GM20431 (cell line): ENCODE results near the gene CADPS2.

ENCODE experiments used
- in situ Hi-C: fragments of 300-500 bp; cut with MseI, MboI; formaldehyde crosslinking; loops from one replicate; pipeline ENCODE4 v1.15.0; 2020; ENCODE audit warnings: low sequenced_read_pairs; ENCODE audit not compliant: unreplicated experiment

The CADPS2 gene

DNA sequence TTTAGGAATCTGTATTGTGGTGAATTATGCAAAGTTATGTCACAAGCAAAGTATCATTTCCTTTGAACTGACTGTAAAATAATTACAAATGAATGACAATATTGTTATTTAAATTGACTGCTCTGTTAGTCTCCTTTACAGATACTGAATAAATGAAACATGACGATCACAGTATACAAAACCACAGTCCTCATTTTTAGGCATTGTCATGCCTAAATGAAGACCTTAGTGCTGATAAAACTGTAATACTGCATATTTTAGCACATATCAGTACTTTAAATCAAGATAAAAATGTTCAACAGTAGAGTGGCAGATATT, 542.0 kb downstream of the CADPS2 start:
- in situ Hi-C loops, result no loop called here

- in situ Hi-C loops, result no loop called here
These were observed 542.5 kb downstream of the CADPS2 start for GRCh38 chr7:122343601-122344302.

DNA sequence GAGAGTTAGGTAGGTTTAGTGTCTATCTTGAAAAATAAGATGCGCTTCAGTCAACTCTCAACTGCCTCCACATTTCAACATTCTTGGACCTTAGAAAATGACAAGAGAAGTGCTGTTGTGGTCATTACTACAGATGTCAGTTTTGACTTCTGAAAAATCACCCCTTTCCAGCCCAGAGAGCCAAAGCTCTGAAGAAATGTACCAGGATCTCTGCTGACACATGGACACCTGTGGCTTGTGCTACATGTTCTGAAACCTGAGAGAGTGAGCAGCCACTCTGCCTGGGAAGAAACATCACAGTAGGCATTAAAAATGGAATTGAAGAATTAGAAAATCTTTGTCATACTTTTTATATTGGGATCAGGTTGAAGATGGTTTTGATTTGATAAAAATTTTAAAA, 545.8 kb downstream of the CADPS2 start:
- in situ Hi-C loops, result no loop called here

DNA sequence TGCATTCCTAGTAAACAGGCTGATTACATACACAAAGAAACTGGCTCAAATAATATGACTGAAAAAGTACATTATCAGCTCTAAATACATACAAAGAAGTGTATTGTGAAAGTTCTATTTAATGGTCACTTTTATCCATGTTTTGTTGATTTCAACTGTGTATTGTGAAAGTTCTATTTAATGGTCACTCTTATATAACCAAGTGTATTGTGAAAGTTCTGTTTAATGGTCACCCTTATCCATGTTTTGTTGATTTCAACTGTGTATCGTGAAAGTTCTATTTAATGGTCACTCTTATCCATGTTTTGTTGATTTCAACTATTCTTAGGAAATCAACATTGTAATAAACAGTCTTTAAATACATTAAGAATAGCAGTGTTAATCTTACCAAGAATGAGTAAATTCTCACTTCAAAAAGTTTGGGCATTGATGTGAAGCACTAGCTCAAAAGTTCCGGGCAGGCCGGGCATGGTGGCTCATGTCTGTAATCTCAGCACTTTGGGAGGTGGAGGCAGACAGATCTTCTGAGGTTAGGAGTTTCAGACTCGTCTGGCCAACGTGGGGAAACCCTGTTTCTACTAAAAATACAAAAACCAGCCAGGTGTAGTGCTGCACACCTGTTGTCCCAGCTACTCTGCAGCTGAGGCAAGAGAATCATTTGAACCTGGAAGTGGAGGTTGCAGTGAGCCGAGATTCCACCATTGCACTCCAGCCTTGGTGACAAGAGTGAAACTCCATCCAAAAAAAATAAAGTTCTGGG, 546.9 kb downstream of the CADPS2 start:
- in situ Hi-C loops, result no loop called here

GRCh38 chr7:122337011-122337410, 549.2 kb downstream of the CADPS2 start:
- in situ Hi-C loops, result no loop called here

DNA sequence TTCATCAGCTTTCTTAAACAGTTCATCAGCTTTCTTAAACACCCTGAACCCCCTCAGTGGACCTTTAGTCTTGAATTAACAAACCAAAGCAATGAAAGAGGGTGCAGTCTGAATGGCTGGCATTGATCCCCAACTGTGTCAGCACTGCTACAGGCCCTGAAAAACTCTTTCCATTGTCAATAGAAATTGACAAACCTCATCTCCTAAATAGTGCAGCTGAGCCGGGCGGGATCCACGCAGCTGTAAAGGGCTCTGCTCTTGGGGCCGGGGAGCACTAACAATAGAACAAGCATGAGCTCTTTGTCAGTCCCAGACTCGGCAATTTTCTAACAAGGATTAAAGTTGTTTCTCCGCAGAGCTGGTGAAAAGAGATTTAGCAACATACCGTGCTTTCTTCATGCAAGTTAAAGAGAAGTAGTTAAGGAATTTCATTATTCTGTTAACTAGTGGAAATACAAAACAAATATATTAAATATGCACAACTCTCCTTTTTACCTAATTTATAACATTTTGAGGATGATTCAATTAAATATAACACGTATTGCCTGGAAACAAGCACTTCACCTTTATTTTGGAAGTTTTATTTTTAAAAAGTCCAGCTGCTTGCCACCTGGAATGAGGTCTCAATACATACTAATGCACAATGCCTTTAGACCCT, 557.0 kb downstream of the CADPS2 start:
- in situ Hi-C loops, result no loop called here

GRCh38 chr7:122327969-122328368, 558.3 kb downstream of the CADPS2 start:
- in situ Hi-C loops, result no loop called here

DNA sequence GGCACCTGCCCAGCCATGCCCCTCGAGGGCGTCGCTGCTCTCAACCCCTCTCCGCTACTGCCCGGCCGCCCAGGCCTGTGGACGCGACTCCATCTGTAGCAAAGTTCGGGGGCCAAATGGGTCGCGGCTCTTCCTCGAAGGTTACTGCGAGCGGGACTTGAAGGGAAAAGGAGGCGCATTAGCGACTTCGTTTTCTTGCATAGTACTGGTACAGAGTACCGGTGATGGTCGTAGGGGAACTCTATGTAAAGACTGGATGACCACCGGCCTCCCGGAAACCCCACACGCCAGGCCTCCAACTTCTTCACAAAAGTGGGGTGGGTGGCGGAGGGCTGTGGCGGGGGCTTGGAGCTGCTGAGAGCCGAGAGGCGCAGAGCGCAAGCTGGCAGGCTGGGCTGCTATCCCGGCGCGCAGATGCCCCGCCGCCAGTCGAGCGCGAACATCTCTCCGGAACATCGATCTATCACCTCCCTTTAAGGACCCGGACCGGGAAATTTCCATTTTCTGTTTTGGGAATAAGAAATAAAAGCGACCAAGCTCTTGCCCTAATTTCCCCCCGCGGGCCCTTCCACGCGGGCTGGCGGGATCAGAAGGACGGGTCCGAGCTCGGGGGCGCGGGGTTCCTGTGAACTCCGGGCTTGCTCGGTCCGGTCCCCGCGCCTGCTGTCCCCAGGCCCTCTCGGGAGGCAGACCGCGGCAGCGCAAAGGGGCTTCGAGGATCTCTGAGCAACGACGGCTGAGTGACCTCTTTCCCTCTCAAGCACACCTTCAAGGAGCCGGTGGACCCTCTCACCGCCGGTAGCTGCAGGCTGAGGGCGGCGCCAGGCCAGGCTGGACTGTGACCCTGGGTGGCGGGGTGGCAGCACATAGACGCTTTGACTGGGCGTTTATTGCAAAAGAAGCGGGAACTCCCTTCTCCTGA, 569.5 kb downstream of the CADPS2 start:
- in situ Hi-C loops, result no loop called here

DNA sequence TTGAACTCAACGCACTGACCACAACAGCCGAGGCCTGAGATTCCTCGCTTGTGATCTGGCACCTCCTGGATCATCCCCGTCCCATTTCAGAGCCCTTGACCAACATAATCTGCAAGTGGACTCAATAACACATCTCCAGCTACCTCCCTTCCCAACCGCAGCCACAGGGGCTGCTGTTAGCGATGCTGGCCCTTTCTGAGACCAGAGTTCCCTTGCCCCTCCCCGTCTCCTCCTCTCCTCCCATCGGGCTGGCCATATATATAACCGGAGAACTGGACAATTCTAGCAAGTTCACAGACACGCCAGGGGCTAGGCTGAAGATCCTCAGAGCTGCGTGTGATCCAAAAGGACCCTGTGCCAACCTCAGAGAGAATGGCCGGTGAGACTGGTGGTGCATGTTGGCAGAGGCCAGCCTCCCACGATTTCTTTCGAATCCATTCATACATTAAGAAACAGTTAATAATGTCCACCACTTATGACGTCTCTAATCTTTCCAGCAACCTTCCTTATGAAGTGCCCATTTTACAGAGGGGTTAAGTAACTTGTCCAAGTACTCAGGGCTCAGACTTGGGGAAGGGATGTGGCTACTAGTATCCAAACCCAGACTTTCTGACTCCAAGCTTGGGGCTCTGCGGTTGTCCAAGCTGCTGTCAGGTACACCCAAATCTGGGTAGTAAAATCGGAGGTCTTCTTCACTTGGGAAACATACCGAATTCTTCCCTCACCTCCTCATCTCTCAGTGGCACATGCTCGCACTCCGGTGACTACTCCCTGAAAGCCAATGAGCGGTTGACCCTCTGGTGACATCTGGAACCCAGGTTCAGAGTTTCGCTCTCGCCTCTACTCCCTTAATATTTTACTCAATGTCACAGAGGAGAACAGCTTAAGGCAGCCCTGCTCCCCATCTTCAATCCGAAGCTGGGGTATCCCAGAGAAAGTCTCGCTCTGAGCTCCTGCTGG, 570.5 kb downstream of the CADPS2 start:
- in situ Hi-C loops, result no loop called here

DNA sequence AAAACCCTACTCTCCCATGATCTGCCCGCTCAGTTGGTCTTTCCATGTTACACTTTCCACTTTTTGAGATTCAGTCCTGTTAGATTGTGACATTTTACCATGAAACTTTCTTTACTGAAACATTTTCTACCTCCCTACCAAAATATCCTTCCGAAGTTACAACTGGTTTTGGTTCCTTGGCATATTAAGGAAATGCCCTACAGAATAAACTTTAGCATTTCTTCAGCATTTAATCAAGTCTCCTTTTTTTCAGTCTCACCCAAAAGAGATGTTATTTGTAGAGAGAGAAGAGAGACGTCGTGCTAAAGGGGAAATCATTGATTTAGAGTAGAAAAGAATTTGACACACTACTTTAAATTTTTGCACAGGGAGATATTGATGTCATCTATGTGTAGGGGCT, 572.0 kb downstream of the CADPS2 start:
- in situ Hi-C loops, result no loop called here

DNA sequence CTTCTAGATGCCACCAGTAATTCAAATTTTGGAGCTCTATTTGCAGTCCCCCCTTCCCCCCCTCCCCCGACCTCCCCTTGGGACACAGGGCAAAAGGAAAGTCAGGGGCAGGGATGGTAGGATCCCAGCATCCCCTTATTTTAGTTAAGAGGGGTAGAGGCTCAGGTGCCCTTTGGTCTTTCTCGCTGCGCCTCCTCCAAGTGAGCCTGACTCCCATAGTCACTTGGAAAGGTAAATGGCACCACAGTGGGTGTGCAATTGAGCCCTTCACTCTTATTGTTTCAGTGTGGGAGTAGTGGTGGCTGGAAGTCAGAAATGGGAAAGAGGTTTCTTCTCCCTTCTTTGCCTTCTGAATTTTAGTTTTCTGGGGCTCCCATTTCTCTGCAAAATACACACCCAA, 573.5 kb downstream of the CADPS2 start:
- in situ Hi-C loops, result no loop called here

GRCh38 chr7:122311734-122312450, 574.4 kb downstream of the CADPS2 start:
- in situ Hi-C loops, result no loop called here

DNA sequence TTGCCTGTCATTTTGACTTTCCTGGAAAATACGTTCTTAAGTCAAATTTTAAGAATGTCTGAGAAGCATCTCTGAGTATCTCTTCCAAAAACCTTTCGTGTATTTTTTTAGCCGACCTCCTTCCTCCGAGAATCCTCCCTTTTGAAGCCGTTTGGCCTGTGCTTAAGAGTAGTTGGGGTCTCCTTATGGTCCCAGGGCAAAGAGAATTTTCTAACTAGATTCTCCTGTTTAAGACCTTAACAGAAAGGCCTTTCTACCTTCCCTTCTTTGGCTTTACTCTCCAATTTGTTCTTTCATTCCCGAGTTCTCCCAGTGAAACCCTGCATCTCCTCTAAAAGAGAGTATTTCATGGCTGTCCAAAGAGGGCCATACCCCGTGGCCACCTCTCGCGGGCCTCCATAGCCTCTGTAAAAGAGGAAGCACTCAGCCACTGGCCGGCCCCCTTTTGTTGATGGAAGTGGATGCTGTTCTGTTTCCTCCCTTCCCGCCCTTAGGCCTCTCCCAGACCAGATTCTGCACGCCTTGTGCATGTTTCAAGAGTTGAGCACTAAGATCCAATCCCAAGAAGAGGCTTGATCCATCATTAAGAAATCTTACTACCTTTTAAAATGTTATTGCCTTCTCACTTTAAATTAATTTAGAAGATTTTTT, 575.1 kb downstream of the CADPS2 start:
- in situ Hi-C loops, result no loop called here

GRCh38 chr7:122310119-122311021, 575.9 kb downstream of the CADPS2 start:
- in situ Hi-C loops, result no loop called here

DNA sequence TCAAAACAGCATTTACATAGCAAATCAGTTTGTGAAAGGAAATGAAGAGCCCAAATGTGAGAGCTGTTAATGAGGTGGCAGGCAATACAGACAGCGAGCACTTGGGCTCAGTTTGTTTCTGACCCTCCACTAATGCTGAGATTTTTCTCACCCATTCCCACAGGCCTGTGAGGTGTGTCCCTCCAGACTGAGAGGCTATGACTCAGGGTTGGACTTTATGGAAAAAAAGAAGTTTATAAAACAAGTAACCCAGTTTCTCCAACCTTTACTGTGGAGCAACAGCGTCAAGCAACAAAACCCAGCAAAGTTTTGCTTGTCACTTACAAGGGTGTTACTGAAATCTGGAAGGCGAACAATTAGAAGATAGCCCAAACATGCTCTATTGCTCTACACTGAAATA, 576.8 kb downstream of the CADPS2 start:
- in situ Hi-C loops, result no loop called here

DNA sequence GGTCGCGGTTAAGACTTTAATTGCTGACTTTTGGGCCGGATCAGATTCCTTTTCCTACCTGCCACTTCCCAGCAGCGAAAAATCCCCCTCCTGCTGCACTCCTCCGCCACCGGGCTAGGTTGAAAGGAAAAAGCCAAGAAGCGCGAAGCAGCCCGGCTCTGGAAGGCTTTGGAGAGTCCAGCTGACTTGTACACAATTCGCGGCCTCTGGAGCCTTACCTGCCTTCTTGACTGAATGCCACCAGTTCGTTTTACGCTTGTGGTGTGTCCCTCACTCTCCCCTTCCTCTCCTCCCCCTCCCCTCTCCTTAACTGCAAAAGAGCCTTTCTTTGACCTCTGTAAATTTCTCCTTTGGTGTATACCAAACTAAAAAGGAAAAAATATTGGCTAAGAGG, 579.0 kb downstream of the CADPS2 start:
- in situ Hi-C loops, result no loop called here
